OCI-LY1 (cell line): ENCODE measurements around the gene SPESP1.

ENCODE experiments used
- H2AFZ ChIP-seq: fragments of 200-600 bp; sonication (generic), shearing (Covaris generic); 2 replicates; pipeline ENCODE4 v1.6.0; 2014; ENCODE audit warnings: antibody characterized with exemption, mild to moderate bottlenecking, low read length
- H3F3A ChIP-seq: fragments of 200-600 bp; sonication (generic), shearing (Covaris generic); 2 replicates; pipeline ENCODE4 v1.6.0; 2014; ENCODE audit warnings: mild to moderate bottlenecking, antibody characterized with exemption, low read length, moderate library complexity; ENCODE audit not compliant: insufficient read depth
- H3K27ac ChIP-seq: fragments of 200-600 bp; sonication (generic); 2 replicates; pipeline ENCODE4 v1.5.1; 2014; ENCODE audit warnings: low read length, mixed run types, mild to moderate bottlenecking, low read depth; ENCODE audit not compliant: poor library complexity, severe bottlenecking
- H3K27me3 ChIP-seq: fragments of 200-600 bp; sonication (generic); 2 replicates; pipeline ENCODE4 v1.6.0; 2014; ENCODE audit warnings: antibody characterized with exemption, mild to moderate bottlenecking, low read length, moderate library complexity; ENCODE audit not compliant: insufficient read depth
- H3K36me3 ChIP-seq: fragments of 200-600 bp; sonication (generic); 2 replicates; pipeline ENCODE4 v1.6.1; 2014; ENCODE audit warnings: mild to moderate bottlenecking, antibody characterized with exemption, low read length, moderate library complexity, mixed read lengths; ENCODE audit not compliant: insufficient read depth
- H3K4me1 ChIP-seq: fragments of 200-600 bp; sonication (generic); 2 replicates; pipeline ENCODE4 v1.5.1; 2014; ENCODE audit warnings: mild to moderate bottlenecking, low read length, moderate library complexity; ENCODE audit not compliant: insufficient read depth, severe bottlenecking
- H3K4me2 ChIP-seq: fragments of 200-600 bp; sonication (generic), shearing (Covaris generic); 2 replicates; pipeline ENCODE4 v1.6.1; 2014; ENCODE audit warnings: low read length
- H3K4me3 ChIP-seq: fragments of 200-600 bp; sonication (generic); 2 replicates; pipeline ENCODE4 v1.5.1; 2014; ENCODE audit warnings: low read length, low read depth, mild to moderate bottlenecking, mixed read lengths; ENCODE audit not compliant: poor library complexity, severe bottlenecking
- H3K79me2 ChIP-seq: fragments of 200-600 bp; shearing (Covaris generic); 2 replicates; pipeline ENCODE4 v1.6.1; 2016; ENCODE audit warnings: mixed run types, low read length, mixed read lengths; ENCODE audit not compliant: insufficient read depth
- H3K9ac ChIP-seq: fragments of 200-600 bp; sonication (generic), shearing (Covaris generic); 2 replicates; pipeline ENCODE4 v1.6.1; 2014; ENCODE audit warnings: mild to moderate bottlenecking, low read length, mixed read lengths
- H3K9me2 ChIP-seq: fragments of 200-600 bp; sonication (generic), shearing (Covaris generic); 2 replicates; pipeline ENCODE4 v1.6.1; 2014; ENCODE audit warnings: low read depth, mild to moderate bottlenecking, low read length, mixed read lengths
- H3K9me3 ChIP-seq: fragments of 200-600 bp; shearing (Covaris generic); 2 replicates; pipeline ENCODE4 v1.6.1; 2014; ENCODE audit warnings: low read length, mixed read lengths
- H4K20me1 ChIP-seq: fragments of 200-600 bp; sonication (generic), shearing (Covaris generic); 2 replicates; pipeline ENCODE4 v1.6.0; 2016; ENCODE audit warnings: mild to moderate bottlenecking, low read length; ENCODE audit not compliant: insufficient read depth
- EZH2 ChIP-seq: fragments of 200-600 bp; sonication (generic), shearing (Covaris generic); IDR thresholded peaks from 2 replicates; pipeline ENCODE4 v1.8.0; 2017; ENCODE audit warnings: borderline replicate concordance, mixed run types, mild to moderate bottlenecking, antibody characterized with exemption, low read length, moderate library complexity, mixed read lengths
- TF ChIP-seq, protein P1 (sequence below): fragments of 200-600 bp; sonication (generic), shearing (Covaris generic); IDR thresholded peaks from 2 replicates; pipeline ENCODE4 v1.5.1; 2017; ENCODE audit warnings: mild to moderate bottlenecking, antibody characterized with exemption, low read length, moderate library complexity, mixed read lengths

The SPESP1 gene

GRCh38 chr15:68896178-68896577, 34.1 kb upstream of the SPESP1 start:
- Histone ChIP-seq H3K36me3 (no peaks in the 10 kb centered on the region), H3K9me2 (no peaks in the 10 kb centered on the region), H3K27ac (no peak overlapping the region), H3K27me3 (no peaks in the 10 kb centered on the region), H3K79me2 (no peaks in the 10 kb centered on the region), H3K4me3 (no peak overlapping the region), H3K9me3 (no peaks in the 10 kb centered on the region), H3F3A (no peaks in the 10 kb centered on the region), H3K4me1 (no peaks in the 10 kb centered on the region), H2AFZ (no peak overlapping the region), H4K20me1 (no peaks in the 10 kb centered on the region), H3K9ac (no peak overlapping the region), H3K4me2 (no peak overlapping the region)
- TF ChIP-seq EZH2, result no peak
- TF ChIP-seq, protein P1, sequence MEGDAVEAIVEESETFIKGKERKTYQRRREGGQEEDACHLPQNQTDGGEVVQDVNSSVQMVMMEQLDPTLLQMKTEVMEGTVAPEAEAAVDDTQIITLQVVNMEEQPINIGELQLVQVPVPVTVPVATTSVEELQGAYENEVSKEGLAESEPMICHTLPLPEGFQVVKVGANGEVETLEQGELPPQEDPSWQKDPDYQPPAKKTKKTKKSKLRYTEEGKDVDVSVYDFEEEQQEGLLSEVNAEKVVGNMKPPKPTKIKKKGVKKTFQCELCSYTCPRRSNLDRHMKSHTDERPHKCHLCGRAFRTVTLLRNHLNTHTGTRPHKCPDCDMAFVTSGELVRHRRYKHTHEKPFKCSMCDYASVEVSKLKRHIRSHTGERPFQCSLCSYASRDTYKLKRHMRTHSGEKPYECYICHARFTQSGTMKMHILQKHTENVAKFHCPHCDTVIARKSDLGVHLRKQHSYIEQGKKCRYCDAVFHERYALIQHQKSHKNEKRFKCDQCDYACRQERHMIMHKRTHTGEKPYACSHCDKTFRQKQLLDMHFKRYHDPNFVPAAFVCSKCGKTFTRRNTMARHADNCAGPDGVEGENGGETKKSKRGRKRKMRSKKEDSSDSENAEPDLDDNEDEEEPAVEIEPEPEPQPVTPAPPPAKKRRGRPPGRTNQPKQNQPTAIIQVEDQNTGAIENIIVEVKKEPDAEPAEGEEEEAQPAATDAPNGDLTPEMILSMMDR, result no peak

GRCh38 chr15:68897016-68897415, 33.3 kb upstream of the SPESP1 start:
- Histone ChIP-seq H3K4me1 (no peaks in the 10 kb centered on the region), H3K4me2 (no peak overlapping the region), H3F3A (no peaks in the 10 kb centered on the region), H3K9ac (no peak overlapping the region), H3K36me3 (no peaks in the 10 kb centered on the region), H4K20me1 (no peaks in the 10 kb centered on the region), H3K9me2 (no peaks in the 10 kb centered on the region), H3K27ac (no peak overlapping the region), H3K4me3 (no peak overlapping the region), H3K27me3 (no peaks in the 10 kb centered on the region), H3K9me3 (no peaks in the 10 kb centered on the region), H3K79me2 (no peaks in the 10 kb centered on the region), H2AFZ (no peak overlapping the region)
- no peak for TF ChIP-seq EZH2
- TF ChIP-seq, protein P1, result no peak

DNA sequence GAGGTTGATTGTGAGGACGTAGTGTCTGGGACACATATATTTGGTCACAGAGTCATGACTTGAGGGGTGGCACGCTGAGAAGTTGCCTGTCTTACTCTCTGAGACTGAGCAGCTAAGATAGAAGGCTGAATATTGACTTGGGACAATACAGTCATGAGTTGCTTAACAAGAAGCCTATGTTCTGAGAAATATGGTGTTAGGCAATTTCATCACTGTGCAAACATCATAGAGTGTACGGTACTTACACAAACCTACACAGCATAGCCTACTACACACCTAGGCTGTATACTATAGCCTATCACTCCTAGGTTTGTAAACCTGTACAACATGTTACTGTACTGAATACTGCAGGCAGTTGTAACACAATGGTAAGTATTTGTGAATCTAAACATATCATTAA, 30.3 kb upstream of the SPESP1 start:
- Histone ChIP-seq H3K36me3 (no peaks in the 10 kb centered on the region), H3K9me3 (no peaks in the 10 kb centered on the region), H3K27me3 (no peaks in the 10 kb centered on the region), H3F3A (no peaks in the 10 kb centered on the region), H3K79me2 (no peaks in the 10 kb centered on the region), H3K4me1 (no peaks in the 10 kb centered on the region), H3K4me2 (no peak overlapping the region), H3K9ac (no peak overlapping the region), H3K4me3 (no peak overlapping the region), H4K20me1 (no peaks in the 10 kb centered on the region), H3K27ac (no peak overlapping the region), H2AFZ (no peak overlapping the region), H3K9me2 (no peaks in the 10 kb centered on the region; the same call in 1 of the 2 replicates)
- TF ChIP-seq, protein P1, result no peak
- no peak for TF ChIP-seq EZH2
